Left ventricle myocardium inferior (tissue), 1 donor: ENCODE measurements around the gene MEI1. TPM values are rescaled to one million over a fixed set of nuclear protein-coding genes. Genes with fewer than 3 reads are reported as not detected.

Experiments
- DNase-seq: peaks from one replicate; pipeline ENCODE4 v3.0.0-alpha.2; 2020
- H3K27ac ChIP-seq: fragments of 200-600 bp; replicated peaks from 2 replicates; pipeline ENCODE4 v1.8.0; 2021
- H3K27me3 ChIP-seq: fragments of 200-600 bp; 2 replicates; pipeline ENCODE4 v1.8.0; 2021; ENCODE audit warnings: low read depth
- H3K36me3 ChIP-seq: fragments of 200-600 bp; 2 replicates; pipeline ENCODE4 v1.8.0; 2021
- H3K4me1 ChIP-seq: fragments of 200-600 bp; 2 replicates; pipeline ENCODE4 v1.8.0; 2021
- H3K4me3 ChIP-seq: fragments of 200-600 bp; 2 replicates; pipeline ENCODE4 v1.8.0; 2021; ENCODE audit warnings: mild to moderate bottlenecking, moderate library complexity
- H3K9me3 ChIP-seq: fragments of 200-600 bp; replicated peaks from 2 replicates; pipeline ENCODE4 v1.8.0; 2021
- CTCF ChIP-seq: fragments of 200-600 bp; IDR thresholded peaks from 2 replicates; pipeline ENCODE4 v1.8.0; 2021; ENCODE audit warnings: antibody characterized with exemption, mild to moderate bottlenecking, borderline replicate concordance
- intact Hi-C: fragments of 100-400 bp; cut with micrococcal nuclease; formaldehyde crosslinking; loops from one replicate; pipeline ENCODE4 v1.11.0; 2022
- total RNA-seq: library from RNA; stranded (reverse); fragmentation: NEBNext Ultra II Directional; extraction: Animal tissue kit (Norgen Biotek cat#: 25700); gene quantifications from one replicate; pipeline ENCODE4 v1.2.1, GENCODE V29; 2021
- donor health status: DM: no; HTN: yes; CAD: no; lungs with severe emphysema.

The MEI1 gene
- total RNA-seq, 1 donor from 2014 or later, result 0.74 TPM

- H3K4me1 ChIP-seq, result no peaks in the 10 kb centered on the region
- no peak overlapping the region for H3K4me3 ChIP-seq
- H3K9me3 ChIP-seq, result no peaks in the 10 kb centered on the region
- H3K27ac ChIP-seq, result no peak overlapping the region
- peak; percentile 77 for TF ChIP-seq CTCF
- no peaks in the 10 kb centered on the region for H3K36me3 ChIP-seq
- intact Hi-C loops, result loop anchor here (5.0 kb wide), 1 partner anchor 196 kb away; no protein-coding TSS in a partner anchor
- peaks cover 34% of the 10 kb centered on the region for H3K27me3 ChIP-seq
- DNase-seq, result peak; percentile 51
These were observed 47.5 kb downstream of the MEI1 start for GRCh38 chr22:41746567-41747400.

GRCh38 chr22:41752011-41752970 is 53.0 kb downstream of the MEI1 start:
- no peak overlapping the region for H3K27ac ChIP-seq
- intact Hi-C loops, result no loop called here

GRCh38 chr22:41753984-41754383 is 54.7 kb downstream of the MEI1 start:
- no peak for TF ChIP-seq CTCF
- Histone ChIP-seq H3K27me3 (peaks cover 12% of the 10 kb centered on the region), H3K9me3 (no peaks in the 10 kb centered on the region), H3K36me3 (no peaks in the 10 kb centered on the region), H3K4me1 (no peaks in the 10 kb centered on the region), H3K4me3 (no peak overlapping the region), H3K27ac (no peak overlapping the region)
- DNase-seq, result no peak
- intact Hi-C loops, result no loop called here

More at GRCh38 chr22:41752011-41752970, 53.0 kb downstream of the MEI1 start:
- Histone ChIP-seq H3K4me1 (no peaks in the 10 kb centered on the region), H3K4me3 (no peak overlapping the region), H3K36me3 (no peaks in the 10 kb centered on the region), H3K27me3 (peaks cover 12% of the 10 kb centered on the region), H3K9me3 (no peaks in the 10 kb centered on the region)
- no peak for TF ChIP-seq CTCF
- no peak for DNase-seq

GRCh38 chr22:41757502-41757901 is 58.2 kb downstream of the MEI1 start:
- Histone ChIP-seq H3K9me3 (no peaks in the 10 kb centered on the region), H3K36me3 (no peaks in the 10 kb centered on the region), H3K4me1 (no peaks in the 10 kb centered on the region), H3K27ac (no peak overlapping the region), H3K27me3 (no peaks in the 10 kb centered on the region), H3K4me3 (no peak overlapping the region)
- intact Hi-C loops, result no loop called here
- no peak for DNase-seq
- TF ChIP-seq CTCF, result no peak

GRCh38 chr22:41758231-41758630 is 58.9 kb downstream of the MEI1 start:
- Histone ChIP-seq H3K4me1 (no peaks in the 10 kb centered on the region), H3K27me3 (no peaks in the 10 kb centered on the region), H3K36me3 (no peaks in the 10 kb centered on the region), H3K27ac (no peak overlapping the region), H3K9me3 (no peaks in the 10 kb centered on the region), H3K4me3 (no peak overlapping the region)
- intact Hi-C loops, result no loop called here
- no peak for DNase-seq
- no peak for TF ChIP-seq CTCF
